ENCODE results near the gene AGPAT4.

AGPAT4 gene

GRCh38 chr6:161080263-161080970 lies 193.4 kb downstream of the AGPAT4 start:
- no peak for DNase-seq (ENCODE audit: low read depth in 1 of 2, low spot score in 1 of 2)

Data from activated CD4-positive, alpha-beta T cell treated with anti-CD3 and anti-CD28 coated beads, Interleukin-2, amount 50 U/mL, for 24 hours (primary cell).